Natural killer cell (primary cell): ENCODE data around the gene FSHR. TPM values are rescaled to one million over a fixed set of nuclear protein-coding genes. Genes with fewer than 3 reads are reported as not detected.

Source experiments
- ATAC-seq, 3 donors: fragments of 150-1000 bp in 2 of 3; fragments of 200-7000 bp in 1 of 3; cut with Tn5 transposase; 1 replicate in 1 of 3; 2 replicates in 2 of 3; pipeline ENCODE4 v1.10.0; 2021; ENCODE audit warnings: mild to moderate bottlenecking in 2 of 3, moderate library complexity in 2 of 3
- DNase-seq, 2 donors: peaks; one replicate each; pipeline versions ENCODE4 v3.0.0 to v3.0.0-alpha.2; 2013 to 2021; ENCODE audit warnings: mixed read lengths in 1 of 2
- H3K27ac ChIP-seq: one replicate; pipeline ENCODE4 v1.5.1; 2013; ENCODE audit warnings: mild to moderate bottlenecking, low read length
- H3K27me3 ChIP-seq: one replicate; pipeline ENCODE4 v1.6.1; 2013; ENCODE audit warnings: low read length; ENCODE audit not compliant: control insufficient read depth, insufficient read depth
- H3K36me3 ChIP-seq: one replicate; pipeline ENCODE4 v1.6.1; 2013; ENCODE audit warnings: low read length; ENCODE audit not compliant: control insufficient read depth, insufficient read depth
- H3K4me1 ChIP-seq: one replicate; pipeline ENCODE4 v1.6.1; 2013; ENCODE audit warnings: low read length; ENCODE audit not compliant: control insufficient read depth, insufficient read depth
- H3K4me3 ChIP-seq: one replicate; pipeline ENCODE4 v1.5.1; 2013; ENCODE audit warnings: low read length
- H3K9me3 ChIP-seq: one replicate; pipeline ENCODE4 v1.6.1; 2013; ENCODE audit warnings: low read length; ENCODE audit not compliant: control insufficient read depth, insufficient read depth
- H3K27ac Mint-ChIP-seq, 2 donors: one replicate each; pipeline ENCODE4 v1.8.0; 2022; ENCODE audit warnings: mild to moderate bottlenecking in 2 of 2, mixed read lengths in 2 of 2, moderate library complexity in 1 of 2
- H3K27me3 Mint-ChIP-seq, 2 donors: one replicate each; pipeline ENCODE4 v1.8.0; 2022; ENCODE audit warnings: low read depth in 2 of 2, mixed read lengths in 2 of 2
- H3K36me3 Mint-ChIP-seq: one replicate; pipeline ENCODE4 v1.8.0; 2022; ENCODE audit warnings: mixed read lengths
- H3K4me1 Mint-ChIP-seq, 2 donors: one replicate each; pipeline ENCODE4 v1.8.0; 2022; ENCODE audit warnings: mixed read lengths in 2 of 2
- H3K4me3 Mint-ChIP-seq: one replicate; pipeline ENCODE4 v1.8.0; 2022; ENCODE audit warnings: mild to moderate bottlenecking, moderate library complexity, mixed read lengths
- H3K9me3 Mint-ChIP-seq, 2 donors: one replicate each; pipeline ENCODE4 v1.8.0; 2022; ENCODE audit warnings: mixed read lengths in 2 of 2
- CTCF ChIP-seq: fragments of 200-600 bp; IDR thresholded peaks from one replicate; pipeline ENCODE4 v1.8.0; 2022; ENCODE audit warnings: antibody characterized with exemption
- WGBS: methylation state at CpG from one replicate; pipeline ENCODE4 v1.1.7; 2013; ENCODE audit warnings: missing lambda C conversion rate; ENCODE audit not compliant: insufficient coverage; 5-methylcytosine and 5-hydroxymethylcytosine counted together
- intact Hi-C: fragments of 100-400 bp; cut with micrococcal nuclease; formaldehyde crosslinking; loops from one replicate; pipeline ENCODE4 v1.14.2; 2022
- total RNA-seq, 4 donors: library from RNA; stranded (reverse); fragments of 120-200 nt in 1 of 4; gene quantifications; one replicate each; pipeline versions ENCODE4 v1.2.3 to v1.2.4, GENCODE V29; 2013 to 2022

The FSHR gene
- total RNA-seq, 3 donors from 2014 or later (not counting 1 experiment from before 2014, with no cell fraction given), result not detected

GRCh38 chr2:48927355-48927754 lies 227.0 kb downstream of the FSHR start:
- DNase-seq (no peak), ATAC-seq (no peak)
- intact Hi-C loops, result no loop called here
- Mint-ChIP-seq H3K4me1 (no peaks in the 10 kb centered on the region), H3K9me3 (no peaks in the 10 kb centered on the region), H3K4me3 (no peak overlapping the region), H3K27me3 (no peaks in the 10 kb centered on the region), H3K36me3 (no peaks in the 10 kb centered on the region), H3K27ac (no peak overlapping the region)
- Histone ChIP-seq H3K9me3 (no peaks in the 10 kb centered on the region), H3K36me3 (no peaks in the 10 kb centered on the region), H3K27me3 (no peaks in the 10 kb centered on the region), H3K27ac (no peak overlapping the region), H3K4me3 (no peak overlapping the region), H3K4me1 (no peaks in the 10 kb centered on the region)
- WGBS, result 80% methylated on average over 2 of the region's 2 CpGs
- no peak for TF ChIP-seq CTCF

GRCh38 chr2:48915884-48916283 lies 238.4 kb downstream of the FSHR start:
- H3K4me3 Mint-ChIP-seq, result no peak overlapping the region
- Histone ChIP-seq H3K27me3 (no peaks in the 10 kb centered on the region), H3K36me3 (no peaks in the 10 kb centered on the region), H3K27ac (no peak overlapping the region), H3K4me3 (no peak overlapping the region), H3K4me1 (no peaks in the 10 kb centered on the region), H3K9me3 (no peaks in the 10 kb centered on the region)
- no peak overlapping the region for H3K27ac Mint-ChIP-seq
- TF ChIP-seq CTCF, result no peak
- no peaks in the 10 kb centered on the region for H3K27me3 Mint-ChIP-seq
- no peak for DNase-seq
- peaks cover 6% of the 10 kb centered on the region for H3K36me3 Mint-ChIP-seq
- intact Hi-C loops, result no loop called here
- WGBS, result 90% methylated on average over 19 of the region's 19 CpGs
- no peak for ATAC-seq
- H3K4me1 Mint-ChIP-seq, result no peaks in the 10 kb centered on the region
- H3K9me3 Mint-ChIP-seq, result peaks cover 3 to 4% of the 10 kb centered on the region in 2 donors

- ATAC-seq, result no peak
- H3K27me3 Mint-ChIP-seq, result no peaks in the 10 kb centered on the region
- peaks cover 1 to 3% of the 10 kb centered on the region in 2 donors for H3K9me3 Mint-ChIP-seq
- no peak overlapping the region for H3K27ac Mint-ChIP-seq
- no peak overlapping the region for H3K4me3 Mint-ChIP-seq
- no peak overlapping the region for H3K27ac ChIP-seq
- no peaks in the 10 kb centered on the region for H3K36me3 ChIP-seq
- intact Hi-C loops, result no loop called here
- no peaks in the 10 kb centered on the region for H3K4me1 ChIP-seq
- H3K27me3 ChIP-seq, result no peaks in the 10 kb centered on the region
- no peak overlapping the region for H3K4me3 ChIP-seq
- H3K4me1 Mint-ChIP-seq, result no peaks in the 10 kb centered on the region
- 84% methylated on average over 10 of the region's 10 CpGs for WGBS
- no peak for TF ChIP-seq CTCF
- peaks cover 2% of the 10 kb centered on the region for H3K36me3 Mint-ChIP-seq
- no peaks in the 10 kb centered on the region for H3K9me3 ChIP-seq
- DNase-seq, result no peak
Measured at GRCh38 chr2:48915227-48915626, 239.1 kb downstream of the FSHR start.

GRCh38 chr2:48914477-48915089 lies 239.7 kb downstream of the FSHR start:
- H3K4me3 ChIP-seq, result no peak overlapping the region
- WGBS, result 17% methylated on average over 1 of the region's 1 CpG
- Mint-ChIP-seq H3K27me3 (no peaks in the 10 kb centered on the region), H3K36me3 (no peaks in the 10 kb centered on the region), H3K4me3 (no peak overlapping the region), H3K4me1 (no peaks in the 10 kb centered on the region), H3K27ac (no peak overlapping the region), H3K9me3 (peaks cover 0 to 2% of the 10 kb centered on the region in 2 donors)
- H3K9me3 ChIP-seq, result no peaks in the 10 kb centered on the region
- H3K4me1 ChIP-seq, result no peaks in the 10 kb centered on the region
- intact Hi-C loops, result no loop called here
- no peaks in the 10 kb centered on the region for H3K36me3 ChIP-seq
- no peak overlapping the region for H3K27ac ChIP-seq
- no peaks in the 10 kb centered on the region for H3K27me3 ChIP-seq
- DNase-seq, result no peak
- no peak for TF ChIP-seq CTCF
- no peak for ATAC-seq
